HepG2 (cell line): Measurements from ENCODE around the gene C16orf54. TPM values are rescaled to one million over a fixed set of nuclear protein-coding genes. Genes with fewer than 3 reads are reported as not detected.

Experiments used
- POLR2AphosphoS2 ChIP-seq: IDR thresholded peaks from 2 replicates; pipeline ENCODE4 v1.6.1; 2011; ENCODE audit warnings: low read depth, low read length, improper control_type of control experiment
- SKI ChIP-seq: fragments of 450-650 bp; IDR thresholded peaks from one replicate; pipeline ENCODE4 v1.6.1; 2018; ENCODE audit warnings: mild to moderate bottlenecking; ENCODE audit not compliant: partially characterized antibody
- TFDP2 ChIP-seq: sonication (generic); formaldehyde crosslinking; IDR thresholded peaks from 2 replicates; pipeline ENCODE4 v1.4.0; 2020; ENCODE audit warnings: missing genetic modification reagents
- ZBED4 ChIP-seq: sonication (generic); formaldehyde crosslinking; IDR thresholded peaks from 2 replicates; pipeline ENCODE4 v1.4.0; 2020; ENCODE audit warnings: missing genetic modification reagents, borderline replicate concordance
- ZBTB10 ChIP-seq: sonication (generic); formaldehyde crosslinking; IDR thresholded peaks from 2 replicates; pipeline ENCODE4 v1.4.0; 2020; ENCODE audit warnings: missing genetic modification reagents, borderline replicate concordance
- polyA plus RNA-seq, 8 experiments: library from polyadenylated mRNA; depleted of rRNA in 3 of 8; stranded (reverse) in 7 of 8; unstranded in 1 of 8; fragments of >200 nt; fragmentation: Illumina TruSeq in 4 of 8; extraction: Trizol in 4 of 8; gene quantifications; 2 replicates each; pipeline versions ENCODE4 v1.2.1 to v1.2.3, GENCODE V29; 2011 to 2016; ENCODE audit warnings: low read depth in 4 of 8, missing spikeins in 1 of 8, mixed read lengths in 1 of 8; ENCODE audit not compliant: insufficient read depth in 1 of 8
- total RNA-seq, 5 experiments: library from RNA; depleted of rRNA; stranded (reverse); fragments of >200 nt; fragmentation: Illumina TruSeq; extraction: Trizol; gene quantifications; 2 replicates each; pipeline ENCODE4 v1.2.3, GENCODE V29; 2016; ENCODE audit warnings: low read depth in 1 of 5

C16orf54 gene
- total and polyA plus RNA-seq, 2 of the 13 experiments (the other 11 are each of a cell fraction or from before 2014, with no cell fraction given) = not detected

GRCh38 chr16:29791845-29792807, 46.3 kb upstream of the C16orf54 start (continued):
- TF ChIP-seq ZBTB10 (CRISPR knock-in tag) = no peak
- 0 out of 2 replicates have a peak, but pooled peaks have one; percentile 27 for TF ChIP-seq ZBED4
- no peak for TF ChIP-seq POLR2AphosphoS2
- TF ChIP-seq TFDP2 = 0 out of 2 replicates have a peak, but pooled peaks have one; percentile 19
- TF ChIP-seq SKI = peak; percentile 29
